IMR-90 (cell line): ENCODE data around the gene MCF2L2. TPM values are rescaled to one million over a fixed set of nuclear protein-coding genes. Genes with fewer than 3 reads are reported as not detected.
"Not testable (repeated sequence)": the region's sequence is repeated elsewhere in the genome, so short reads cannot be mapped to it uniquely, and the experiment has no call there.

Source experiments
- ATAC-seq: fragments of 200-7000 bp; cut with Tn5 transposase; 2 replicates; pipeline ENCODE4 v1.9.1; 2020; ENCODE audit warnings: low read depth, mild to moderate bottlenecking, moderate library complexity
- BruUV-seq: library from RNA; stranded (reverse); fragments of 400-500 nt; replicated peaks from 2 replicates; lab custom pipeline; 2021; lab: Mats Ljungman, UMichigan
- CTCF ChIA-PET: fragments of 300-600 bp; formaldehyde crosslinking; extraction: SDS; loops from one replicate; lab custom pipeline; 2021; ENCODE audit warnings: antibody characterized with exemption; lab: Yijun Ruan, JAX
- POLR2A ChIA-PET: fragments of 300-600 bp; sonication (Branson Sonifier 250); formaldehyde crosslinking; loops from one replicate; lab custom pipeline; 2022; ENCODE audit warnings: antibody characterized with exemption; ENCODE audit not compliant: unreplicated experiment; lab: Charles Lee
- DNase-seq: peaks from one replicate; pipeline ENCODE4 v3.0.0; 2013
- H2AFZ ChIP-seq: replicated peaks from 2 replicates; pipeline ENCODE3; 2013; ENCODE audit warnings: low read length, mild to moderate bottlenecking; ENCODE audit not compliant: poor library complexity
- H2AK5ac ChIP-seq: 2 replicates; pipeline ENCODE4 v1.6.1; 2013; ENCODE audit warnings: low read depth, low read length, inconsistent platforms
- H2AK9ac ChIP-seq: replicated peaks from 2 replicates; pipeline ENCODE3; 2013; ENCODE audit warnings: mild to moderate bottlenecking, low read depth, low read length, moderate library complexity; ENCODE audit not compliant: poor library complexity
- H2BK120ac ChIP-seq: 2 replicates; pipeline ENCODE4 v1.6.1; 2013; ENCODE audit warnings: low read depth, low read length, inconsistent platforms
- H2BK15ac ChIP-seq: 3 replicates; pipeline ENCODE4 v1.6.1; 2013; ENCODE audit warnings: low read depth, low read length, inconsistent platforms
- H2BK20ac ChIP-seq: 2 replicates; pipeline ENCODE4 v1.6.1; 2013; ENCODE audit warnings: low read depth, mild to moderate bottlenecking, inconsistent platforms, low read length, moderate library complexity
- H2BK5ac ChIP-seq: 2 replicates; pipeline ENCODE4 v1.6.1; 2013; ENCODE audit warnings: mild to moderate bottlenecking, low read depth, low read length, inconsistent platforms; ENCODE audit not compliant: poor library complexity, severe bottlenecking
- H3K14ac ChIP-seq: replicated peaks from 2 replicates; pipeline ENCODE4 v1.6.1; 2013; ENCODE audit warnings: low read depth, low read length, inconsistent platforms
- H3K18ac ChIP-seq: 2 replicates; pipeline ENCODE4 v1.6.1; 2013; ENCODE audit warnings: low read depth, low read length, control low read depth
- H3K23ac ChIP-seq: 2 replicates; pipeline ENCODE4 v1.6.1; 2013; ENCODE audit warnings: low read depth, low read length, inconsistent platforms
- H3K27ac ChIP-seq: 2 replicates; pipeline ENCODE4 v1.5.1; 2013; ENCODE audit warnings: mild to moderate bottlenecking, control low read depth, low read length; ENCODE audit not compliant: insufficient read depth
- H3K27me3 ChIP-seq: 2 replicates; pipeline ENCODE4 v1.6.1; 2013; ENCODE audit warnings: low read length; ENCODE audit not compliant: control insufficient read depth, insufficient read depth
- H3K36me3 ChIP-seq: 2 replicates; pipeline ENCODE4 v1.6.1; 2013; ENCODE audit warnings: low read length, mixed read lengths; ENCODE audit not compliant: control insufficient read depth, insufficient read depth
- H3K4ac ChIP-seq: 2 replicates; pipeline ENCODE4 v1.6.1; 2013; ENCODE audit warnings: low read depth, low read length, inconsistent platforms
- H3K4me1 ChIP-seq: 2 replicates; pipeline ENCODE4 v1.6.1; 2013; ENCODE audit warnings: low read length, mixed read lengths; ENCODE audit not compliant: control insufficient read depth, insufficient read depth
- H3K4me2 ChIP-seq: 2 replicates; pipeline ENCODE4 v1.6.1; 2013; ENCODE audit warnings: low read depth, mild to moderate bottlenecking, control low read depth, low read length, moderate library complexity
- H3K4me3 ChIP-seq: 2 replicates; pipeline ENCODE4 v1.5.1; 2013; ENCODE audit warnings: low read depth, mild to moderate bottlenecking, control low read depth, low read length, moderate library complexity; ENCODE audit not compliant: insufficient read depth
- H3K56ac ChIP-seq: 2 replicates; pipeline ENCODE4 v1.6.1; 2013; ENCODE audit warnings: low read length, inconsistent platforms; ENCODE audit not compliant: insufficient read depth; ENCODE audit errors: extremely low read depth
- H3K79me1 ChIP-seq, 2 experiments: 2 replicates each; pipeline ENCODE4 v1.6.1; 2013; ENCODE audit warnings: low read length in 2 of 2, inconsistent platforms in 1 of 2, low read depth in 1 of 2
- H3K9ac ChIP-seq: 2 replicates; pipeline ENCODE4 v1.6.1; 2013; ENCODE audit warnings: low read depth, low read length, control low read depth
- H3K9me1 ChIP-seq: 2 replicates; pipeline ENCODE4 v1.6.1; 2013; ENCODE audit warnings: low read length, inconsistent platforms; ENCODE audit not compliant: insufficient read depth
- H3K9me3 ChIP-seq: 2 replicates; pipeline ENCODE4 v1.6.1; 2013; ENCODE audit warnings: low read length; ENCODE audit not compliant: control insufficient read depth, insufficient read depth
- H4K20me1 ChIP-seq: 2 replicates; pipeline ENCODE4 v1.6.1; 2013; ENCODE audit warnings: low read length, inconsistent platforms; ENCODE audit not compliant: insufficient read depth
- H4K5ac ChIP-seq: 2 replicates; pipeline ENCODE4 v1.6.1; 2013; ENCODE audit warnings: mild to moderate bottlenecking, low read depth, low read length, control low read depth
- H4K8ac ChIP-seq, 2 experiments: 2 replicates each; pipeline ENCODE4 v1.6.1; 2013; ENCODE audit warnings: low read depth in 2 of 2, low read length in 2 of 2, control low read depth in 1 of 2, inconsistent platforms in 1 of 2
- H4K91ac ChIP-seq: 2 replicates; pipeline ENCODE4 v1.6.1; 2013; ENCODE audit warnings: low read depth, low read length, inconsistent platforms; ENCODE audit not compliant: insufficient read depth
- WGBS, 2 experiments: methylation state at CpG; one replicate each; pipeline versions ENCODE4 v1.1.5 to v1.1.7; 2013; ENCODE audit warnings: missing lambda C conversion rate in 2 of 2; ENCODE audit not compliant: insufficient read length in 1 of 2; ENCODE audit errors: extremely low coverage in 2 of 2; 5-methylcytosine and 5-hydroxymethylcytosine counted together
- dilution Hi-C: fragments of 300-500 bp; cut with HindIII; formaldehyde crosslinking; loops from one replicate; pipeline ENCODE4 v1.14.3; 2018; ENCODE audit warnings: low sequenced_read_pairs; ENCODE audit not compliant: unreplicated experiment
- in situ Hi-C: fragments of 300-500 bp; cut with MboI; formaldehyde crosslinking; loops from 3 replicates; pipeline ENCODE4 v1.14.3; 2019; ENCODE audit warnings: low sequenced_read_pairs, inconsistent platforms, mixed read lengths
- intact Hi-C: fragments of 100-400 bp; cut with micrococcal nuclease; formaldehyde crosslinking; loops from 2 replicates; pipeline ENCODE4 v1.10.0; 2022
- polyA plus RNA-seq, 3 experiments: library from polyadenylated mRNA; depleted of rRNA; stranded (reverse); fragments of >200 nt; gene quantifications; 2 replicates each; pipeline ENCODE4 v1.2.3, GENCODE V29; 2012; ENCODE audit warnings: low replicate concordance in 1 of 3
- total RNA-seq: library from RNA; depleted of rRNA; stranded (reverse); fragments of >200 nt; gene quantifications from 2 replicates; pipeline ENCODE4 v1.2.3, GENCODE V29; 2012

The MCF2L2 gene
- total and polyA plus RNA-seq, 2 of the 4 experiments (the other 2 are of a cell fraction), result under 0.01 TPM; not detected in 1

- H2AFZ ChIP-seq, H3K9me3 ChIP-seq, H3K4me1 ChIP-seq, H3K56ac ChIP-seq, BruUV-seq, H2BK120ac ChIP-seq, H3K14ac ChIP-seq, H3K4ac ChIP-seq, in situ Hi-C loops, H2BK5ac ChIP-seq, H4K20me1 ChIP-seq, H2BK15ac ChIP-seq, H3K18ac ChIP-seq, H2AK5ac ChIP-seq, dilution Hi-C loops, CTCF ChIA-PET, ATAC-seq, H3K9ac ChIP-seq, intact Hi-C loops, H3K27ac ChIP-seq, H4K91ac ChIP-seq, H3K9me1 ChIP-seq, H4K5ac ChIP-seq, H2BK20ac ChIP-seq, H3K4me2 ChIP-seq, H3K36me3 ChIP-seq, H4K8ac ChIP-seq, H3K4me3 ChIP-seq, DNase-seq, H3K79me1 ChIP-seq, H2AK9ac ChIP-seq, H3K23ac ChIP-seq, POLR2A ChIA-PET: not testable (repeated sequence)
- H3K27me3 ChIP-seq, result peaks cover 13% of the 10 kb centered on the region
- WGBS, 2 experiments, result no CpG with 5 or more reads among the region's 1 CpG
Observed at GRCh38 chr3:183475764-183476162, 47.3 kb upstream of the MCF2L2 start.
